K562 (cell line): ENCODE data around the gene CCT4. TPM values are rescaled to one million over a fixed set of nuclear protein-coding genes. Genes with fewer than 3 reads are reported as not detected.

Source experiments
- CBFA2T2 ChIP-seq: fragments of 450-650 bp; conservative IDR thresholded peaks from 2 replicates; pipeline ENCODE4 v1.6.1; 2017; ENCODE audit warnings: mild to moderate bottlenecking
- CBX1 ChIP-seq: sonication (generic); IDR thresholded peaks from 2 replicates; pipeline ENCODE4 v1.6.1; 2016; ENCODE audit warnings: antibody characterized with exemption, low read depth, mild to moderate bottlenecking
- CGGBP1 ChIP-seq: fragments of 250-450 bp; sonication (Bioruptor Pico); IDR thresholded peaks from 2 replicates; pipeline ENCODE4 v1.9.0; 2021; ENCODE audit warnings: mild to moderate bottlenecking
- CHAMP1 ChIP-seq: fragments of 450-650 bp; IDR thresholded peaks from 2 replicates; pipeline ENCODE4 v1.6.1; 2016; ENCODE audit warnings: mild to moderate bottlenecking
- ELK3 ChIP-seq: fragments of 450-650 bp; formaldehyde crosslinking; IDR thresholded peaks from 2 replicates; pipeline ENCODE4 v1.4.0; 2020; ENCODE audit warnings: mild to moderate bottlenecking
- EP300 ChIP-seq: IDR thresholded peaks from 2 replicates; pipeline ENCODE4 v1.6.1; 2012; ENCODE audit warnings: low read length, improper control_type of control experiment
- FOXA1 ChIP-seq: fragments of 450-650 bp; IDR thresholded peaks from 2 replicates; pipeline ENCODE4 v1.6.1; 2016; ENCODE audit warnings: mild to moderate bottlenecking, borderline replicate concordance
- GABPB1 ChIP-seq: sonication (generic); formaldehyde crosslinking; IDR thresholded peaks from 2 replicates; pipeline ENCODE4 v1.8.0; 2022; ENCODE audit warnings: mild to moderate bottlenecking, missing genetic modification reagents
- MBD2 ChIP-seq: sonication (generic); IDR thresholded peaks from 2 replicates; pipeline ENCODE4 v1.6.1; 2016; ENCODE audit warnings: low read depth, borderline replicate concordance
- MCM2 ChIP-seq: fragments of 450-650 bp; IDR thresholded peaks from 2 replicates; pipeline ENCODE4 v1.6.1; 2017; ENCODE audit warnings: low read depth, mild to moderate bottlenecking
- NFYB ChIP-seq: IDR thresholded peaks from 2 replicates; pipeline ENCODE4 v1.6.1; 2011; ENCODE audit warnings: mild to moderate bottlenecking, moderate library complexity; ENCODE audit not compliant: insufficient read length; ENCODE audit errors: extremely low read depth
- NR2C2 ChIP-seq, 2 experiments: fragments of 200-800 bp in 1 of 2; sonication (Bioruptor generic) in 1 of 2; sonication (generic) in 1 of 2; formaldehyde crosslinking in 1 of 2; IDR thresholded peaks; 2 replicates each; pipeline versions ENCODE4 v1.6.1 to v1.8.0; 2016 to 2022; ENCODE audit warnings: mild to moderate bottlenecking in 1 of 2, missing compliant biosample characterization in 1 of 2, missing genetic modification characterization in 1 of 2, missing genetic modification reagents in 1 of 2
- PCBP2 ChIP-seq: fragments of 200-400 bp; formaldehyde crosslinking; IDR thresholded peaks from 2 replicates; pipeline ENCODE4 v1.6.1; 2018; ENCODE audit warnings: low read length, low read depth, mild to moderate bottlenecking, moderate library complexity; ENCODE audit not compliant: poor library complexity, severe bottlenecking
- PTTG1 ChIP-seq: fragments of 450-650 bp; IDR thresholded peaks from 2 replicates; pipeline ENCODE4 v1.6.1; 2016; ENCODE audit warnings: low read depth, mild to moderate bottlenecking, missing genetic modification characterization, missing compliant biosample characterization
- RAD21 ChIP-seq, 2 experiments: fragments of 250-450 bp in 1 of 2; fragments of 450-650 bp in 1 of 2; sonication (Bioruptor Pico) in 1 of 2; formaldehyde crosslinking in 1 of 2; IDR thresholded peaks in 1 of 2; conservative IDR thresholded peaks in 1 of 2; 2 replicates each; pipeline versions ENCODE4 v1.4.0 to v1.8.0; 2020 to 2022; ENCODE audit warnings: mild to moderate bottlenecking in 2 of 2, moderate library complexity in 1 of 2
- RHOXF2B ChIP-seq: fragments of 250-450 bp; sonication (Bioruptor Pico); conservative IDR thresholded peaks from 2 replicates; pipeline ENCODE4 v1.5.1; 2021
- U2AF2 ChIP-seq: fragments of 200-400 bp; formaldehyde crosslinking; optimal IDR thresholded peaks from 2 replicates; pipeline ENCODE3; 2017; ENCODE audit warnings: low read depth, mild to moderate bottlenecking, low read length
- ZBTB5 ChIP-seq: fragments of 450-650 bp; IDR thresholded peaks from 2 replicates; pipeline ENCODE4 v1.6.1; 2017; ENCODE audit warnings: antibody characterized with exemption
- ZNF280A ChIP-seq: fragments of 450-650 bp; IDR thresholded peaks from 2 replicates; pipeline ENCODE4 v1.6.1; 2018; ENCODE audit warnings: mild to moderate bottlenecking, low read depth; ENCODE audit not compliant: partially characterized antibody
- ZNF444 ChIP-seq: fragments of 250-450 bp; sonication (Bioruptor Pico); IDR thresholded peaks from 2 replicates; pipeline ENCODE4 v1.4.0; 2020; ENCODE audit warnings: mild to moderate bottlenecking, moderate library complexity
- polyA plus RNA-seq, 8 experiments: library from polyadenylated mRNA; depleted of rRNA in 4 of 8; stranded (reverse) in 5 of 8; unstranded in 3 of 8; fragments of >200 nt; fragmentation: Nextera tagmentation in 2 of 8; fragmentation: Illumina TruSeq in 1 of 8; extraction: Ambion mirVana in 2 of 8; extraction: Trizol in 1 of 8; gene quantifications; 2 replicates each; pipeline versions ENCODE4 v1.2.1 to v1.2.3, GENCODE V29; 2011 to 2014; ENCODE audit warnings: inconsistent platforms in 1 of 8, missing spikeins in 1 of 8
- total RNA-seq, 7 experiments: library from RNA; depleted of rRNA in 6 of 7; stranded (reverse); fragments of >200 nt in 6 of 7; fragmentation: Illumina TruSeq in 2 of 7; extraction: Trizol in 2 of 7; gene quantifications; 2 replicates each; pipeline versions ENCODE4 v1.2.1 to v1.2.3, GENCODE V29; 2011 to 2021; ENCODE audit warnings: low replicate concordance in 1 of 7

The CCT4 gene
- total and polyA plus RNA-seq, 9 of the 15 experiments (the other 6 are each of a cell fraction or from before 2014, with no cell fraction given) = 101 to 368 (median 303) TPM

GRCh38 chr2:61905372-61906185 lies 17.1 kb upstream of the CCT4 start, which contains the start of gene COMMD1 (continued):
- TF ChIP-seq MBD2 = peak; percentile 45; the same call in 1 of the 2 replicates
- TF ChIP-seq U2AF2 = no peak
- TF ChIP-seq CGGBP1 = no peak
- TF ChIP-seq ELK3 (CRISPR knock-in tag) = no peak
- TF ChIP-seq MCM2 = no peak
- no peak for TF ChIP-seq PCBP2
- no peak for TF ChIP-seq ZNF280A
- no peak for TF ChIP-seq ZNF444 (CRISPR knock-in tag)
- TF ChIP-seq PTTG1 (tag) = no peak
- no peak for TF ChIP-seq RAD21 (CRISPR knock-in tag; conservative IDR thresholded peaks at IDR 0.05 in 1 of 2, IDR thresholded peaks at IDR 0.05 in 1 of 2)
- TF ChIP-seq NFYB = no peak
- no peak for TF ChIP-seq CBFA2T2
- 0 out of 2 replicates have a peak, but pooled peaks have one; percentile 49 for TF ChIP-seq CBX1
- no peak for TF ChIP-seq ZBTB5
- no peak for TF ChIP-seq FOXA1
- no peak for TF ChIP-seq NR2C2 (CRISPR knock-in tag; IDR thresholded peaks at IDR 0.05)
- TF ChIP-seq NR2C2 (tag; IDR thresholded peaks at IDR 0.05) = peak; percentile 75
- no peak for TF ChIP-seq RHOXF2B (CRISPR knock-in tag)
- TF ChIP-seq EP300 = no peak
- 0 out of 2 replicates have a peak, but pooled peaks have one; percentile 35 for TF ChIP-seq GABPB1 (CRISPR knock-in tag)
- TF ChIP-seq CHAMP1 = no peak
